ENCODE measurements around the gene DLG5.

Gene DLG5

DNA sequence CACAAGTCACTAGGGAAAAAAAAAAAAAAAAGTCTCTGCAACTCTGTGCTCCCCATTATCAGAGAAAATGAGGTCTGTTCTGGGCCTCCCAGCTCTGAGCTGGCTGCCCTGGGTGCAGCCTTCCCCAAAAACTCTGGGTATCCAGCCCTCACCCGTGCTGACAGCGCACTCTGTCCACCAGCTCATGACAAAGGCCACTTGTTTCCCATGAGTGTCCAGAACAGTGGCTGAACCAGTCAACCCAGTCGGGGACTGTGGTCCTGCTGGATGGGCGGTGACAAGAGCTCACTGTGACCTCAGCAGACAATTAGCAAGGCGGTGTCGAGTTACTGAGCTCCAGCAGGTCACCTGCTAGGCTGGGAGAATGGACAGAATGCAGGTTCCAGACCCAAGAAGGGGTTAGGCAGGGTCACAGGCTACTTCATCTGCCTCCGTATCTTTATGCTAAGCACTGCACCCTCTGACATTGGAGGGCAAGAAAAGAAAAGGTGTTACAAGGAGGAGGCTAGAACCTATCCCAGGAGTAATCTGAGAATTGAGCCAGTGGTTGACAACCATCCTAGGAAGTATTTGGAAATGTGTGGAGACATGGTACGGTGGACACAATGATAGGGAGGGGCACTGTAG lies 37.2 kb downstream of the DLG5 start:
- DNase-seq (ENCODE audit: low read depth) = no peak

DNA sequence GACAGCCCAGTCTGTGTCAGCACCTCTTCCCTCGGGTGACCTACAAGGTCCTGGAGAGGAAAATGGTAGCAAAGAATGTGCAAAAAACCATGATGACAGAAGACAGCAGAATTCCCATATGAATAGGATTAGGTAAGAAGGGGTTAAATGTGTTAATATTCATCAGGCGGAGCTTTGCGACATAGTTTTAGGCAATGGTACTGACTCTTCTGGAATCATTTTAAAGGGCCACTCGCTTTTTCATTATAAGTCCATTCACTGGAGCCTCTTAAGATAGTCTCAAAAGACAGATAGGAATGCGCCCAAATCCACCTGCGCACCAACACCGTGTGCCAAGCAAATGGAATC lies 38.2 kb downstream of the DLG5 start:
- DNase-seq (ENCODE audit: low read depth) = no peak

DNA sequence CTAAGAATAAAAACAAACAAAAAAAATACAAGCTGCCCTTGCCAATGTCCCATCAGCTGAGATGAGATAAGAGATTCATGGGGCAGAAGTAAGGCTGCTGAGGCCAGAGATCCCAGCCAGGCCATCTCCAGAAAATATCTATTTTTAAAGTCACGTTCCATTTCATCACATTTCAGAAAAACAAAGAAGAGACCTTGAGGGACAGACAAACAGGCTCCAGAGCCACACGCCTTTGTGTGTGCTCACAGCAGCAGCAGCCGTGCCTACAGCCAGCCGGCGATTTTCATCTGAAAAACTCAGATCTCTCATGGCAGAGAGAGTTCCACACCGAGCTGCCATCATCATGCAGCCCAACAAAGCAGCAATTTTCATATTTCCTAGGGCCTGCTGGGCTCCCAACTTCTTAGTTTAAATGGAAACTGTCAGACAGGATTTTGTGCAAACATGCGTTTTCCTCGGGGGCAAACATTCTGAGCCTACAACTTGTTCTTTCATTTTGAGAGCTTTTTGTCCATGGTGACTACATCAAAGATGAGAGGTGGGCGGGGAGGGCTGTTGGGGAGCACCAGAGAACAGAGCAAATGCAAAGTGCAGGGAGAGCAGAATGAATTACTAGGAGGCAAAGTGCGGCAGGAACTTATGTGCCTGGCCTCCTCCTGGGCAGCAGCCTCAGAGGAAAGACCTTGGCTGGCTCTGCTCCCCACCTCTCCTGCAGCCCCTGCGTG lies 38.8 kb downstream of the DLG5 start:
- DNase-seq (ENCODE audit: low read depth) = no peak

DNA sequence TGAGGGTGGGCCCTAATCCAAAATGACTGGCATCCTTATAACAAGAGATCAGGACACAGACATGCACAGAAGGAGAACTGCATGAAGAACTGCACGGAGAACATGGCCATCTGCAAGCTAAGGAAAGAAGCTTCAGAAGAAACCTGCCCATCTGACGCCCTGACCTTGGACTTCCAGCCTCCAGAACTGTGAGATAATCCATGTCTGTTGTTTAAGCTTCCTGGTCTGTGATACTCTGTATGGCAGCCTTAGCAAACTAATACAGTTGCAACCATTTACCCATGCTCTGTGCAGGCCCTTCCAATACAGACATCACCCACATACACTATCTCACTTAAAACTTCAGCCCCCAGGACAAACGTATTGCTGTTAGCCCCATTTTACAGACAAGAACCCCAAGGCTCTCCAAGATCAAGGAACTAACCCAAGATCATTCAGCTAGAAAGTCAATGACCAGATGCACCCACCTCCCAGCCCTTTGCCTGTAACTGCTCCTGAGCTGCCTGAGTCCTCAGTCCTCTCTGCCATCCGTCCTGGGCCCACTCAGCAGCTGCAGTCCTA lies 39.7 kb downstream of the DLG5 start:
- DNase-seq (ENCODE audit: low read depth) = no peak

DNA sequence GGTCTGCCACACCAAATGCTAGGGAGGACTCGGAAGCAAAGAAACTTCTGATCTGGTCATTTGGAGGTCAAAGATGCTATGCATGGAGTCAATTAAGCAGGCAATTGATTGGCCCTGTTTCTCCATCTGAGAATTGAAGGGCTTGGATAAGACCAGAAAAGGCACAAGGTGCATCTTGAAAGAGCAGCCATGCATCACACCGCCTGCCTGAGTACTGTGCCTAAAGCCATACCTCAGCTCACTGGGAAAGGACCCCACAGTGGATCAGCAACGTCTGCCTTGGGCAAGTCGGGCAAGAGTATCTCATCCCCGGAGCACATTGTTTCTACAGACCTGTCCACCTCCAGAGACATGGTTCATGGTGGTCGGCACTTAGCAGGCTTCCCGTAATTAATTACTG lies 42.4 kb downstream of the DLG5 start:
- DNase-seq (ENCODE audit: low read depth) = no peak

DNA sequence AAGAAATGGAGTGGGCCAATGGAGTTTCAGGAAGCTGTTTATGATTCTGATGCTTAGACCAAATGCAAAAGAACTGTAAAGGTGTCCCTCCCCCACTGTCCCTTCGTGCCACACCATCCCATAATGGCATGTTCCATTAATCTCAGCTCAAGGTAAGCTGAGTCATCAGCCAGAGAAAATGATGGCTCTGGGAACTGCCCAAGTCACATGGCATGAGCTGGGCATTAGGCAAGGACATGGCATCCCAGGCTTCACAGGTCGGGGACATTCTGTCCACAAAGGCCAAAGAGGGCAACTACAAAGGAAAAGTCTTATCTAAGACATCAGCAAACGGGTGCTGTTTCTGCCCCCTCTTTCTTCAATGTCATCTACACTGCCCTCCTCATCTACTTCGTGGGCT lies 44.9 kb downstream of the DLG5 start:
- no peak for DNase-seq (ENCODE audit: low read depth)

DNA sequence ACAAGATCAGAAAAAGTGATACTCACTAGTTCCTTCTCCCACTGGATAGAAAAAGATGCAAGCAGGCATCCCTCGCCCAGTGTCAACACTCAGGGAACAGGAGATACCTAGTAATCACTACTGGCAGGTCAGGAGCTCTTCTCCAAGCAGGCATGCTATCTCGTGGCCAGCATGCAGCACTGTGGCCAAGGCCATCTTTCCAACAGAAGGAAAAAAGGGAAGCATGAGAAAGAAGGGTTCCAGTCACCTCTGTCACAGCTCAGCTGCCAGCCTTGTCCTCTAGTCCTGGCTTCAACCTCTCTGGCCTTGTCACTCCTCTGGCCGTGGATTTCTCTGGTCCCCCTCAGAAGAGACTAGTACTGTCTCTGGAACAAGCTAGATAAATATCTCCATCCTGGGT lies 45.3 kb downstream of the DLG5 start:
- no peak for DNase-seq (ENCODE audit: low read depth)

DNA sequence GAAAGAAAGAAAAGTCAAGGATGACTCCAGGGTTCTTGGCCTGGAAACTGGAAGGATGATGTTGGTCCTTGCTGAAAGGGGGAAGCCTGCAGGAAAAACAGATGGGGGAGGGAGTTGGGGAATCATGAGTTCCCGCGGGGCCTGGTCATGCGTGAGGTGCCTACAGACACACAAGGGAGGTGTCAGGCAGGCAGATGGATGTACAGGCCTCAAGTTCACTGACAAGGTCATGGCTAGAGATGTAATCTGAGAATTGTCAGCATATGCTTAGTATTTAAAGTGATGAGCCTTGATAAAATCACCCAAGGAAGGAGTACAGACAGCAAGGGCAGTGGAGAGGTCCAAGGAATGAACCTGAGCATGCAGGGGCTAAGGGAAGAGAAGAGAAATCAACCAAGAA lies 46.8 kb downstream of the DLG5 start:
- no peak for DNase-seq (ENCODE audit: low read depth)

DNA sequence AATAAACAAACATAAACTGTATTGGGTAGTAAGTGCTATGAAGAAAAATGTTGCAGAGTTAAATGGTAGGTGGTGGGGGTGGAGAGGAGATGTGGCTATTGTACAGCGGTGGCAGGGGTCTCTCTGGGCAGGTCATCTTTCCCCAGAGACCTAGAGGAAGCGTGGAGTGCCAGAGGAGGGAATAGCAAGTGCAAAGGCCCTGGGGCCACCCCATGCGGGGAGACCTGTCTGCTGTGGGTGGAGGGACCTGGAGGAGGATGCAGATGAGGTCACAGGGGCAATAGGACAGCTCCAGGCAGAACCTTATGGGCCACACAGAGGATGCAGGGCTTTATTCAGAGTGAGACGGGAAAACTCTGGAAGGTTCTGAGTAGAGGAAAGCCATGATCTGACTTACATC lies 47.5 kb downstream of the DLG5 start:
- DNase-seq (ENCODE audit: low read depth) = no peak

DNA sequence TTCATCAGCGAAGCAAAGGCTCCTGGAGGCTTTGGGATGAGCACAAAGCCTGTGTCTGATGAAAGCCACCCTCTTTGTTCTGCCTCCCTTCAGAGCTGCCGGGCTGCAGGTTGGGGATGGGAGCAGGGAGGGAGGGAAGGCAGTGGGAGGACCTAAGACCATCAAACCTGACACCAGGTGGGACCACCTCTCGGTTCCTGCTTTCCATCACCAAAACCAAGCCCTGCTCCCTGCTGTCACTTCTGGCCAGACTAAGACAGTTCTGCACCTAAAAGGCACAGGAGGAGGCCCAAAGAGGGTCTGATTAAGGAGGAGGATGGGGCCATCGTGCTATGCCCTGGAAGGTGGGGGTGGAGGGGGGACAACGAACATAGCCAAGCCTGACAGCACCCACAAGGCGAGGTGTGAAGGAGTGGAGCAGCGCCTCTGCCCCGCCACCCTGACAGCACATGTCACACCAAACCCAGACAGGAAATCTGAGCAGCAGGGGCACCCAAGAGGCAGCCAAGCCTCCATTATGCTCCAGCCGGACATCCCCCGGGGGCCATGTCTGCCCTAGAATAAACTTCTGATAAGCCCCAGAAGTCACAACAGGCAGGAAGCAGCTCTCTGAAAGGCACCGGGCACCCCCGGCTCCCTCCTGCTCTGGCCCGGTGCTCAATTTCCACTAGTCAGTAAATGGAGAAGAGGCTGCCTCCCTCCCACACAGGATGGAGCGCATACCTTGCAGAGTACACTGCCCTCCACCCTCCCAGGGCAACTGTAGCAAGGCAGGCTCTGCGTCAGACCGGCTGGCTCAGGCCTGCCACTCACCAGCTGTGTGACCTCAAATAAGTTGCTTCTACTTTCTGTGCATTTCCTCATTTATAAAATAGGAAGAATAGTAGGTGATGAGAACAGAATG lies 48.9 kb downstream of the DLG5 start:
- DNase-seq (ENCODE audit: low read depth) = peak; percentile 34

DNA sequence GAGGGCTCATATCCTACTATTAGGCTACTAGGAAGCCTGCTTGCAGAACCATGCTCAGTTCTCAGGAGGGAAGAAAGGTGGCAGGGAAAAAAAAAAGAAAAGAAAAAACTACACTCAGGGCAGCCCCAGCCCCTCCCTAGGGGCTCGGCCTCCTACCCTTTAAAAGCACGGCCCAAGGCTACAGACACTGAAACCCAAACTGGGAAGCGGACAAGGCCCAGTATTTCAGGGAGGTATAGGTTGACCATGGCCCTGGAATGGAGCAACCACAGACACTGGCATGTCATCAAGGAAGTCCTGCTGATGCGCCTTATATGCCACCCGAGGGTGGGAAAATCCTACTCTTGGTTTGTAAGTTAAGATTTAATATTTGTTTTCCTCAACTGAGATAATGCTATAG lies 50.8 kb downstream of the DLG5 start:
- DNase-seq (ENCODE audit: low read depth) = no peak

DNA sequence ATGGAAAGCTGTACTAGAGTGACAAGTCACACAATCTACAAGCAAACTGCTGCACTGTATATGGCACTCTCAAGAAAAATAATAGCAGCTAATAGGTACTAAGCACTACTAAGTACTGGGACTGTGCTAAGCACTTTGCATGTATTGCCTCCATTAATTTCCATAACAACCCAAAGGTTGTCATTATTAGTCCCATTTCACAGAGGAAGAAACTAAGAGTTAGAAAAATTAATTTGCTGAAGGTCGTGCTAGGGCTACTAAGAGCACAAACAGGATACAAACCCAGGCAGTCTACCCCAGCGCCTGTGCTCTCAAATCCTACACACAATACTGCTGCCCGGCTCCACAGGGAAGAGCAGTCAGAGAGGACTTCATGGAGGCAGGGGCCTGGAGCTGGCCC lies 51.7 kb downstream of the DLG5 start:
- DNase-seq (ENCODE audit: low read depth) = no peak

DNA sequence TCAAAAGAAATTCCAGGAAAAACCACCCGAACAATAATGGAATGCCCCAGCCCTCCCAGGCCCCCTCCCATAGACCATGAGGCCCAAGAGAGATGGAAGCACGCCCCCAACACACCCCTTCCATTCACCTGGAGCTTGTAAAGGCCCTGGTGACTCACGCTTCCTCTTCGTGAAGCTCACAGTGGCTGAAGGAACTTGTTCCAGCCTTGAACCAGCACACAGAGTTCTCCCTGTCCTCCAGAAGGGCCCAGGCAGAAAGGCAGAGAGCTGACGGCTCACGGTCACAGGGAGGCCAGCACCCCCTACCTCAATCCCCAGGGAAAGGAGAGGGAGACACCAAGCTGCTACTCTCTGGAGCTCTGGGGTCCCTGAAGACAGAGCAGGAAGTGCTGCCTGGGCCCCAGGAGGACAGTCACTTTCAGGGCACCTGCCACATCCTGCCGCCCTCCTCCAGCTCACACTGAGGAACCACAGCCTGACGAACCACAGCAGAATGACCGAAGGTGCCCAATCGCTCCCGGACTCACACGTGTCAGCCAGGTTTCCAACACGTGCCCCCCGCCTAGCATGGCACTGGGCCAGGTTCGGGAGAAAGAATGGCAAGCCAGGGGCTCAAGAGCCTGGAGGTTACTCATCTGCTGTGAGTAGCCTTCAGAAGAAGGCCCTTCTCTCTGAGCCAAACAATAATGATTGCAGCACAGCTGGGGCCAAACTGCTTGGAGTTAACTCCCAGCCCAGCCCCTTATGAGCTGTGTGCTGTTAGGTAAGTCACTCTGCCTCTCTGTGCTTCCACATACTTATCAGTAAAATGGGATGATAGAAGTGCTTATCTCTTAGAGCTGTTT lies 52.8 kb downstream of the DLG5 start:
- peak; percentile 31 for DNase-seq (ENCODE audit: low read depth)

DNA sequence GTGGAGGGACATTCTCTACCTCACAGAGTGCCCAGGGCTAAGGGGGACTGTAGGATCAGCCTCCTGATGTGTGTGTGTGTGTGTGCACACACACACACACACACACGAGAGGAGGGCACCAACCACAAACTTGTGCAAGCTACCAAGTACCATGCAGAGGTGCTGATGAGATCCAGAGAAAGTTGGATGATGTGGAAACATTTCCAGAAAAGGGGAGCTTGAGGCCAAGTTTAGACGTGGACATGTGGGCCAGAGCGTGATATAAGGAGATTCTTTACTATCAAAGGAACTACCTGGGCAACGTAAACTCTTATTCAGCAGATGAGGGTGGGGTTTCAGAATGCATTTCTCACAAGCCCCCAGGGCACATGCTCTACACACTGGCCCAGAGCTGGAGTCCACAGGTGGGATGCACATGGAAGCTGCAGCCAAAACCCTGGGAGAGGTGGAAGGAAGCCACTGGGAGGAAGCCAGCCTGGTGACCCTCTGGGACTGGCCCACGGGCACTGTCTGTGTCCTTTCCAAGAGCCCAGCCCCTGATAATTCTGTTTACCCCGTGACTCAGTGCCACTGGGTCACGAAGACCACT lies 53.5 kb downstream of the DLG5 start:
- no peak for DNase-seq (ENCODE audit: low read depth)

DNA sequence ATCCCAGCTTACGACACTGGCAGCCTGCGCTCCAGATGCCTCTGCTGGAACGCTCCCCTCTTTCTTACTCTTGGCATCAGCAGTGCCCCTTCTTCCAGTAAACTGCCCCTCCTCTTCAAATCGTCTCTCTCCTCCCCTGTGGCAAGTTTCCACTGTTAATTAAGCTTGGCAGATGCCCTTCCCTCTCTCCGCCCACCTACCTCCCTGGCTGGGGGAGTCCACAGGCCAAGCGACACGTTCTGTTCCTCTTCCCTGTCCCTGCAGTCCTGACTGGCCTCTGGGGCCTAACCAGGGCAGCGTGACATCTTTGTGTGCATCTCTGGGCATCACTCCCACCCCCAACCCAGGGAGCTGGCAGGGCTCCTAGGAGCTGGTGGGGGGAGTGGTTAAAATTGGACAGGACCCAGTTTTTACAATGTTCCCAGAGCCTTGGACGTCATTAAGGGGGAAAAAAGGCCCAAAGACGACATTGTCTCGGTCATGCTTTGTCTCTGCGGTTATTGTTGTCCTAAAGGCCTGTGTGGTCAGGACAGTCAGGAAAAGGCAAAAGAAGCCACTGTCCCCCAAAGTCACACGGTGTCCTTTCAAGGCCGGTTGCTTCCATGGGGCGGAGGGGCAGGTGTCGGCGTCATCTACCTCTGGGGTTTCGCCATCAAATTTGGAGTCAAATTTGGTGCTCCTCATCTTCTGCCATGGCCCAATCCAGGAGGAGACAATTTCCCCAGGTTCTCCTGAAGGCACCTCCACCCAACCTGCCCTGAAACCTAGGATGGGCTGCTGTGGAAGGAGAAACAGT lies 54.2 kb downstream of the DLG5 start:
- DNase-seq (ENCODE audit: low read depth) = no peak

DNA sequence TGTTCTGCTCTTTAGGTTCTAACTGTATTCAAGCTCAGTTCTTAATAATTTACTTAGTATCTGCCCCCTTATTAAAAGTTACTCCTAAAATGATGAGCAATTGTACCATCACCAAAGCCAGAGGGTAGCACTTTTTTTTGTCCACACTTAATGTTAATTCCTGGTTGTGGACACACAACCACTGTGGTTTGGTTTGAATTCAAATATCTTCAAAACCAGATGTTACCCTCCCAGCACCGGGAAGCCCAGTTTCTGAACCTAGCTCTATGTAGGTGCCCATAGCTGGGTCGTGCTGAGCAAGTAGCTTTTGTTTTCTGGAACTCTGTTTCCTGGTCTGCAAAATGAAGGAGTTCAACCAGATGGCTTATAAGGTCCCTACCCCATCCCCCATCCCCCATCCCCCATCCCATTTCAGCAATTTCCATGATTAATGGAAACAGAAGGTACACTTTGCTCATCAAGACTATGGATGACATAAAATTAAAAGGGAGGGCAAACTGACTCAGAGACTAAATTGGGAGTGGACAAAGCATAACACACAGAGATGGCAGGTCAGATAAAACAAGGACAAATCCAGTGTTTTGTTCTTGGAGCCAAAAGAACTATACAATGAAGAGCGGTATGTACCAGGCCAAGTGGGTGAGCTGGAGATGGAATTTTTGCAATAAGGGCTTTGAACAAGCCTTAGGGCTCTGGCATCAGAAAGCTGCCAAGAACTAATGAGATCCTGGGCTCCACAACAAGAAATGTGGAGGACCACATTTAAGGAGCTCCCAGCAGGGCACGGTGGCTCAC lies 56.7 kb downstream of the DLG5 start:
- no peak for DNase-seq (ENCODE audit: low read depth)

DNA sequence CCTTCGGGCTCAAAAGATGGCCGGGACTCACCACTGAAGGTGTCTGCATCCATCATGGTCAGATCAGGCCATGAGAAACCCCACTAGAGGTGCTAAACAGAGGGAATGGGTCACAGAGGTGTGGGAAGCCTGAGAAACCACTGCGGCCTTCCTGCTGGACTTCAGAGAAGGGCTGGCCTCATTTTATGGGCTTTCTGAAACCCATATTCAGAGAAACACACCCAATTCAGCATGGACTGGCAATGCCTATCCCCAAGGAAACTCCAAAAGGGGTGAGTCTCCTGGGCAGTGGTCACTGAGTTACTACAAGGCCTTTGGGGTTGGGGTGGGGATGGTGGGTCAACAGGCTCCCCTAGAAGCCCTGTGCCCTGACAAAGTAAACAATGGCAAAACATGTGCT lies 58.0 kb downstream of the DLG5 start:
- DNase-seq (ENCODE audit: low read depth) = no peak

DNA sequence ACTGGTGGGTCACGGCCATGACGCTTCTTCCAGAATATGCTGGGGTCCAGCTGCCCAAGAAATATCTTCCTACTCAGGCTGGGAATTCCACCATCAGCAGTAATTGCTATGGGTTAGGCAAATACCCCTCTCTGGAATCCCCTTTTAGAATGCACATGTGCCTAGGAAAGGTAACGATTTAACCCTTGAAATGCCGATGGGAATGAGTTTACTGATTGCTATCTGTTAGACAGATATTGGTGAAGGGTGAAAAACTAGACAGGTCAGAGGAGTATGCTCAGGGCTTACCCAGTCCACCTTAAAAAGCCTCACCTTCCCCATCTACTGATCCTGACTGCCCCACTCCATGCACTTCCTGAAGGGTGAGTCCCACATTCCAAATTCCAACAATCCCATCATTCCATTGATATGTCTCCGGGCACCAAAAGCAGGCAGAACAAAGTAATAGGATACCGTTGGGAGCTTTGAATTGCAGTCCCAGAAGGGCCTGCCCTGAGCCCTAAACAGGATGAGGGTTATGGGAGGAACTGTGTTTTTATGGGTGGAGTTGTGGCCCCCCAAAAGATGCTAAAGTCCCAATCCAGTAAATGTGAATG lies 59.3 kb downstream of the DLG5 start:
- no peak for DNase-seq (ENCODE audit: low read depth)

DNA sequence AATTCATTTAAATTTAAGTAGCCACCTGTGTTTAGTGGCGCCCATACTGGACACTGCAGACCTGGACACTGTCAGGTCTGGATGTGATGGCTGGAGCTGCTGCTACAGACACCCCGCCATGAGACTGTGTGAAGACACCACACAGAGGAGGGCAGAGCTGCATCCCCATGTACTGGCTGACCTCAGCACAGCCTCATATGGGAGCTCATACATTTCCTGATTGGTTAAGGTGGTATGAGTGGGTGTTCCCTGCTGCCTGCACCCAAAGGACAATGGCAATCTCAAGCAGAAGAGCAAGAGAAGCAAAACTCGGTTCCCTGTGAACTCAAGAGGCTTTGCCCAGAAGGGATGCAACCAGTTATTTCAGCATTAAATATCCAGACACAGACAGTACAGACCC lies 60.0 kb downstream of the DLG5 start:
- no peak for DNase-seq (ENCODE audit: low read depth)

Measured in stimulated activated CD8-positive, alpha-beta memory T cell treated with anti-CD3 and anti-CD28 coated beads, Interleukin-12 subunit alpha, Interleukin-12 subunit beta, amount 100 ng/mL, for 4 hours (primary cell).